Stimulated activated memory B cell treated with anti-CD40 and anti-IgM and Interleukin-4, amounts not matched to agents 10 μg/mL and 1 μg/mL and 100 μg/mL, for 72 hours (primary cell): Measurements from ENCODE around the gene C2CD4C.
"Not testable (repeated sequence)": the region's sequence is repeated elsewhere in the genome, so short reads cannot be mapped to it uniquely, and the experiment has no call there.

Experiments used
- ATAC-seq: fragments of 150-1000 bp; cut with Tn5 transposase; 2 replicates; pipeline ENCODE4 v1.10.0; 2021
- H3K27ac Mint-ChIP-seq: one replicate; pipeline ENCODE4 v1.8.0; 2022; ENCODE audit warnings: mild to moderate bottlenecking, mixed read lengths
- H3K27me3 Mint-ChIP-seq: one replicate; pipeline ENCODE4 v1.8.0; 2022; ENCODE audit warnings: mixed read lengths
- H3K36me3 Mint-ChIP-seq: one replicate; pipeline ENCODE4 v1.8.0; 2022; ENCODE audit warnings: mixed read lengths
- H3K4me1 Mint-ChIP-seq: one replicate; pipeline ENCODE4 v1.8.0; 2022; ENCODE audit warnings: mixed read lengths
- H3K4me3 Mint-ChIP-seq: one replicate; pipeline ENCODE4 v1.8.0; 2022; ENCODE audit warnings: mild to moderate bottlenecking, moderate library complexity, mixed read lengths
- H3K9me3 Mint-ChIP-seq: one replicate; pipeline ENCODE4 v1.8.0; 2022; ENCODE audit warnings: mixed read lengths

C2CD4C gene

DNA sequence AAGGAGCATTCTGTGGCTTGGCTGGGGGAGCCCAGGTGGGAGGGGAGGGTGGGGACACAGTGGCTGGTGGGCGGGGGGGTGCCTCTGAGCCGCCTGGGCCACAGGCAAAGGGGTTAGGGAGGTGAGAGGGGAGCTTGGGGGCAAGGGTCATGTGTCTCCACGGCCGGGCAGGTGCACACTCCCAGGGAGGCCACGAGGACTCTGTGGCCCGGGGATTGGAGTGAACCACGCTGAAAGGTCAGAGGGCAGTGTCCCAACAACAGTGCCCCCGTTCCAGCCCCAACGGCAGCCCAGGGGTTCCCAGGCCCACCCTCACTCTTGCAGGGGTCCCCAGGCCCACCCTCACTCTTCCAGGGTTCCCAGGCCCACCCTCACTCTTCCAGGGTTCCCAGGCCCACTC lies 9.6 kb downstream of the C2CD4C start:
- Mint-ChIP-seq H3K4me3 (no peak overlapping the region), H3K4me1 (no peaks in the 10 kb centered on the region), H3K27me3 (peaks cover 30% of the 10 kb centered on the region), H3K9me3 (peaks cover 15% of the 10 kb centered on the region), H3K36me3 (peaks cover 7% of the 10 kb centered on the region), H3K27ac (no peak overlapping the region)
- no peak for ATAC-seq

DNA sequence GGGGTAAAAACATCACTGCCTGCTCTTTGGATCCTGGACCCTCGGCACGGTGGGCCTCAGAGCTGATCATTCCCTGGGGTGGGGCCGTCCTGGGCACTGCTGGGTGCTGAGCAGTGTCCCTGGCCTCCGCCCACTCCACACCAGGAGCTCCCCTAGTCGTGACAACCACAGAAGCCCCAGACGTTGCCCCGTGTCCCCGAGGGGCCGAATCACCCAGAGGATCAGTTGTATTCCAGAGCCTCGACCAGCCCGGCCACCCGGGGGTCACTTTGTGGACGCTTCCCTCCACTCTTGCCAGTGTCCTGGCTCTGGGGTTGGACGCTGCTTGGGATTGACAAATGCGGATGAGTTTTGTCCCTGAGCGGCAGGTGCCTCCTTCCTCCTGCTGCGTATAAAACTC lies 10.2 kb downstream of the C2CD4C start:
- peaks cover 11% of the 10 kb centered on the region for H3K36me3 Mint-ChIP-seq
- H3K9me3 Mint-ChIP-seq = peaks cover 21% of the 10 kb centered on the region
- H3K27me3 Mint-ChIP-seq = peaks cover 27% of the 10 kb centered on the region
- H3K27ac Mint-ChIP-seq = no peak overlapping the region
- no peak overlapping the region for H3K4me3 Mint-ChIP-seq
- ATAC-seq = no peak
- H3K4me1 Mint-ChIP-seq = no peaks in the 10 kb centered on the region

DNA sequence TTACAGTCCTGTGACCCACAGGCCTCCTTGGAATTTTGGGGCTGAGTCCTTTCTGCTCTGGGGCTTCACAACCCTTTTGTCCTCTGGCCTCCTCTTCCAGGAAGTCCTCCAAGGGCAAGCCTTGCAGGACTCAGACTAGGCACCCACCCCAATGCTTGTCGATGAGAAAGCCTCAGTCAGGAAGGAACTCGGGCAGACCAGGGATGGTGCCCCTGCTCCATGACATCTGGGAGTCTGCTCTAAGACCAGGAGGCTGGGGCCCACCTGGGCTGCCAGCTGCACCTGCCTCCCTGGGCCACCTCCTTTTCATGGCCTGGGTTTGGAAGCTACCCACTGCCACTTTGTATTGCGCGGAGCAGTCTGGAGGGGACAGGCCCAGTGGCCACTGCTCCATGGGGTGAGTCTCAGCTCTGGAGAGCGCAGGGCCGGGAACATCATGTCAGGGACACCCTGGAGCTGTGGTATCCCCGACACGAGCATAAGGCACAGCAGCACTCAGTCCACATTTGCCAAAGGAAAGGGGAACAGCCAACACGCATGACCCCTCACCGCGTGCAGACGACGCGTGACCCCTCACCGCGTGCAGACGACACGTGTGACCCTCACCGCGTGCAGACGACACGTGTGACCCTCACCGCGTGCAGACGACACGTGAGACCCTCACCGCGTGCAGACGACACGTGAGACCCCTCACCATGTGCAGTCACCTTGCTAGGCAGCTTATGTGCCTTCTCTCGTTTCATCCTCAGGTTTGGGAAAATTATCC lies 10.8 kb downstream of the C2CD4C start:
- Mint-ChIP-seq H3K27me3 (peaks cover 21% of the 10 kb centered on the region), H3K4me3 (no peak overlapping the region)
- no peak for ATAC-seq

DNA sequence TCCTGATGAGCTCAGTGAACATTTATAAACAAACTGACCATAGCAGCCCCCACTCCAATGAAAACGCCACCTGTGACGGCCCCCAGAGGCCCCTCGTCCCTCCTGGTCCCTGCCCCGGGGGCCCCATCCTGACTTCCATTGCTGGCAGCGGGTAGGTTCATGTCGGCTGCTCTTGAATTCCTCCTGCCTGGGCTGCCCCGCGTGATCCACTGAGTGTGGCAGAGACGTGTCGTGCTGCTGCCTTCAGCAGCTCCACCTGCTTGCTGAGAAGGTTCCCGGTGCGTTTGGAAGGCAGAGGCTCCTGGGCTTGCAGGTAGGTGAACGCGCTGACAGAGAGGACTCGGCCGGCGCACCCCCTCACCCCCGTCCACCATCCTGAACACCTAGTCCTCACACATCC lies 11.6 kb downstream of the C2CD4C start:
- H3K36me3 Mint-ChIP-seq = peaks cover 19% of the 10 kb centered on the region
- ATAC-seq = no peak
- peaks cover 6% of the 10 kb centered on the region for H3K4me1 Mint-ChIP-seq
- no peak overlapping the region for H3K27ac Mint-ChIP-seq
- H3K9me3 Mint-ChIP-seq = peaks cover 30% of the 10 kb centered on the region
- H3K27me3 Mint-ChIP-seq = peaks cover 13% of the 10 kb centered on the region
- no peak overlapping the region for H3K4me3 Mint-ChIP-seq

More for the DNA sequence above, 10.8 kb downstream of the C2CD4C start:
- H3K4me1 Mint-ChIP-seq = peaks cover 5% of the 10 kb centered on the region
- peaks cover 27% of the 10 kb centered on the region for H3K9me3 Mint-ChIP-seq
- peaks cover 16% of the 10 kb centered on the region for H3K36me3 Mint-ChIP-seq
- no peak overlapping the region for H3K27ac Mint-ChIP-seq

DNA sequence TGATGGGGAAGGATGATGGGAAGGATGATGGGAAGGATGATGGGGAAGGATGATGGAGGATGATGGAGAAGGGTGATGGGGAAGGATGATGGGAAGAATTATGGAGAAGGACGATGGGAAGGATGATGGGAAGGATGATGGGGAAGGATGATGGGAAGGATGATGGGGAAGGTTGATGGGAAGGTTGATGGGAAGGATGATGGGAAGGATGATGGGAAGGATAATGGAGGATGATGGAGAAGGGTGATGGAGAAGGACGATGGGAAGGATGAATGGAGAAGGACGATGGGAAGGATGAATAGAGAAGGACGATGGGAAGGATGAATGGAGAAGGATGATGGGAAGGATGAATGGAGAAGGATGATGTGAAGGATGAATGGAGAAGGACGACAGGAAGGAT lies 13.5 kb downstream of the C2CD4C start:
- Mint-ChIP-seq H3K27me3 (no peaks in the 10 kb centered on the region), H3K36me3 (peaks cover 19% of the 10 kb centered on the region), H3K4me3 (no peak overlapping the region), H3K27ac (no peak overlapping the region), H3K4me1 (peaks cover 6% of the 10 kb centered on the region), H3K9me3 (peaks cover 33% of the 10 kb centered on the region)
- ATAC-seq = no peak

DNA sequence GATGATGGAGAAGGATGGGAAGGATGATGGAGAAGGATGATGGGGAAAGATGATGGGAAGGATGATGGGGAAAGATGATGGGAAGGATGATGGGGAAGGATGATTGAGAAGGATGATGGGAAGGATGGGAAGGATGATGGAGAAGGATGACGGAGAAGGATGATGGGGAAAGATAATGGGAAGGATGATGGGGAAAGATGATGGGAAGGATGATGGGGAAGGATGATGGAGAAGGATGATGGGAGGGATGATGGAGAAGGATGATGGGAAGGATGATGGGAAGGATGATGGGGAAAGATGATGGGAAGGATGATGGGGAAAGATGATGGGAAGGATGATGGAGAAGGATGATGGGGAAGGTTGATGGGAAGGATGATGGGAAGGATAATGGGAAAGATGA lies 14.1 kb downstream of the C2CD4C start:
- H3K4me1 Mint-ChIP-seq, ATAC-seq, H3K27me3 Mint-ChIP-seq, H3K27ac Mint-ChIP-seq, H3K4me3 Mint-ChIP-seq: not testable (repeated sequence)
- peaks cover 33% of the 10 kb centered on the region for H3K9me3 Mint-ChIP-seq
- H3K36me3 Mint-ChIP-seq = peaks cover 19% of the 10 kb centered on the region

DNA sequence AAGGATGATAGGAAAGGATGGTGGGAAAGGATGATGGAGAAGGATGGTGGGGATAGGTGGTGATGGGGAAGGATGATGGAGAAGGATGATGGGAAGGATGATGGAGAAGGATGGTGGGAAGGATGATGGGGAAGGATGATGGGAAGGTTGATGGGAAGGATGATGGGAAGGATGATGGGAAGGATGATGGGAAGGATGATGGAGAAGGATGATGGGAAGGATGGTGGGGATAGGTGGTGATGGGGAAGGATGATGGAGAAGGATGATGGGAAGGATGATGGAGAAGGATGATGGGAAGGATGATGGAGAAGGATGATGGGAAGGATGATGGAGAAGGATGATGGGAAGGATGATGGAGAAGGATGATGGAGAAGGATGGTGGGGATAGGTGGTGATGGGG lies 15.4 kb downstream of the C2CD4C start:
- Mint-ChIP-seq H3K4me3 (peak overlapping the region; percentile 14), H3K9me3 (peaks cover 33% of the 10 kb centered on the region), H3K27ac (peak overlapping the region; percentile 57), H3K36me3 (peaks cover 19% of the 10 kb centered on the region)
- H3K4me1 Mint-ChIP-seq, H3K27me3 Mint-ChIP-seq, ATAC-seq: not testable (repeated sequence)

DNA sequence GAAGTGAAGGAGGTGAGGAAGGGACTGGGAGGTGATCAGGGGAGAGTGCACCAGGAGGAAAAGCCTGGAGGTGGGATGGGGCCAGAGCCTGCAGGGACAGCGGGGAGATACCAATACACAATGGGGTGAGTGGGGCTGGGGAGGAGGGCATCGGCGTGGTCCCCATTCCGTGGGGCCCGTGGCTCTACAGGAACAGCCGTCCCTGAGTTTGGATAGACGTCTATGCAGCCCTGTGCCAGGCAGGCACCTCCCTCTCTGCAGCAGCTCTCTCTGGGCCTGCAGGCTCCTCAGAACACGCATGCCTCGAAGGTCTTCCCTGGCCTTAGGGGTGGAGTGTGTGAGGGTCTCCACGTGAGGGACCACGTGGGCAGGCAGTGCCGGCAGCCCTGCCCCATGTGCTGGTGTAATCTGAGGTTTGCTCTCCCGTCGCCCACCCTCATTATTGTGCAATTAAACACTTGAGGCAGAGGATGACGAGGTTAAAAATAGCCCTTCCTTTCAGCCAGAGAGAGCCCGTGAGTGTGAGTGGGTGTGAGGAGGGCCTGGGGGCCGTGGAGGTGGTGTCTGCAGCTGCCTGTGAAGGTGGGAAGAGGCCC lies 16.5 kb downstream of the C2CD4C start:
- Mint-ChIP-seq H3K27ac (no peak overlapping the region), H3K4me3 (no peak overlapping the region), H3K36me3 (peaks cover 19% of the 10 kb centered on the region), H3K27me3 (peaks cover 11% of the 10 kb centered on the region), H3K4me1 (peaks cover 6% of the 10 kb centered on the region), H3K9me3 (peaks cover 31% of the 10 kb centered on the region)
- no peak for ATAC-seq

DNA sequence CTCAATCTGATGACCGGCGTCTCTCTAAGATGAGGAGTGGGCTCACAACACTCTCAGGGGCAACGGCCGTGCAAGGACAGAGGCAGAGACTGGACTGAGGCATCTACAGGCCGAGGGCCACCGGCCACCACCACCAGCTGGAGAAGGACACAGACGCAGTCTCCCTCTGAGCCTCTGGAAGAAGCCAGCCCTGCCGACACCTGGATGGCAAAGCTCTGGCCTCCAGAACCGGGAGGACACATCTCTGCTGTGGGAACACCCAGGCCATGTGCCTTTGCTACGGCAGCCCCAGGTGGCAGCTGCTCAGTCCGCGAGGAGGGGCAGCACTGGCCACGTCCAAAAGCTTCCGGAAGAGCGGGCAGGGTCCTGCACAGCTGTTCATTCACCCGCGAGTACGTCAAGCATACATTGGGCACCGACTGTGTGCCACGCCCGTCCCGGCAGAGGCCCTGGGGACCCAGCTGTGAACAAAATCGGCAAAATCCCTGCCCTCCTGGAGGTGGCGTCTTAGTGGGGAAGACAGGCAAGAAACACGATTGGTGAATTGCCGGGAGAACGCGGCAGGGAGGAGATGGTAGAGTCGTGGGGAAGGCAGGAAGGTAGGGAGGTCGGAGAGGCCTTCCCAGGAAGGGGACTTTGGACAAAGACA lies 17.1 kb downstream of the C2CD4C start:
- H3K36me3 Mint-ChIP-seq = peaks cover 19% of the 10 kb centered on the region
- no peak overlapping the region for H3K4me3 Mint-ChIP-seq
- H3K4me1 Mint-ChIP-seq = peaks cover 6% of the 10 kb centered on the region
- no peak for ATAC-seq
- peaks cover 11% of the 10 kb centered on the region for H3K27me3 Mint-ChIP-seq
- H3K9me3 Mint-ChIP-seq = peaks cover 31% of the 10 kb centered on the region
- H3K27ac Mint-ChIP-seq = no peak overlapping the region

DNA sequence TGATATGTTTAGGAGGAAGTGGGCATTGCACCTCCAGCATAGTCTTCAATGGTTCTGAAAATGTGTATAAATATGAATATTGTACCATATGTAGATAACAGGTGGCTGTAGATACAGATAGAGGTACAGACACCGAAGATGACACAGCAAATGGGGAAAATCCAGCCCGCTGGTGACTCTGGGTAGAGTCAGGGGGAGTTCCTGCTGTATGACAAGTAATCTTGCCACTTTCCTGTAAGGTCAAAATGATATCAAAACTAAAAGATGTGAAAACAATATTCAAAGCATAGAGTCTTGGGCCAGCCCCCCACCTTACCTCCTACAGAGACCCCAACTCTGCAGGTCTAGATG lies 17.8 kb downstream of the C2CD4C start:
- Mint-ChIP-seq H3K36me3 (peaks cover 19% of the 10 kb centered on the region), H3K27ac (no peak overlapping the region), H3K27me3 (peaks cover 14% of the 10 kb centered on the region), H3K4me3 (no peak overlapping the region), H3K4me1 (peaks cover 6% of the 10 kb centered on the region), H3K9me3 (peaks cover 31% of the 10 kb centered on the region)
- no peak for ATAC-seq

DNA sequence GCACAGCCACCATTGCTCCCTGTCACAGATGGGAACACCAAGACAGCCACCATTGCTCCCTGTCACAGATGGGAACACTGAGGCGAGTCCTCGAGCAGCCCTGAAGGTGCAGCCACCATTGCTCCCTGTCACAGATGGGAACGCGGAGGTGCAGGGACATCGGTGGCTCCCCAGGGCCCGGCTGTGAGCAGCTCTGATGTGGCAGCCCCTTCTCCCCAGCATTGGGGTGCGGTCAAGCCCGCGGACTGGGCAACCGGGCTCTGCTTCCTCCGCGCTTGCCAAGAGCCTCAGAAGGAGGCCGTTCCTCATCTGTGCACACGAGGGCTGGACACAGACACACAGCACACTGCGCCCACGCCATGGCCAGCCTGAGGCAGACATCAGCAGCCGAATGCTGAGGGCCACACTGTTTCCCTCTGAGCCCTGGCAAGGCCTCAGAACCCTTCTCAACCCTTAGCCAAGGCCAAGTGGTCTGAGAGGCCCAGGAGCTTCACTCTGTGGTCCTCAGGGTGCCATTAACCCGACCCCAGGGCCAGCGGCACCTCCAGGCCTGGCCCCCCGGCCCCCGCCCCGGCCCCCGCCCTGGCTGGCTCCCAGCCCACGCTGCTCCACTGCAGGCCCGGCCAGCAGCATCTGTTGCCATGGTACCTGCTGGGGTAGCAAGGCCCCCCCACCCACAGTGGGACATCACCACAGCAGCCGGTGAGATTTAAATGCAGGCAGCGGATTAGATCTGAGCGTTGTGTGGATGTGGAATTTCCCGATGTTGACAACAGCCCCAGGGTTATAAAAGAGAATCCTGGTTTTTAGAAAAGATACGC lies 18.4 kb downstream of the C2CD4C start:
- Mint-ChIP-seq H3K4me3 (no peak overlapping the region), H3K9me3 (peaks cover 28% of the 10 kb centered on the region), H3K36me3 (peaks cover 19% of the 10 kb centered on the region), H3K27me3 (peaks cover 17% of the 10 kb centered on the region), H3K4me1 (peaks cover 6% of the 10 kb centered on the region), H3K27ac (no peak overlapping the region)
- ATAC-seq = no peak

DNA sequence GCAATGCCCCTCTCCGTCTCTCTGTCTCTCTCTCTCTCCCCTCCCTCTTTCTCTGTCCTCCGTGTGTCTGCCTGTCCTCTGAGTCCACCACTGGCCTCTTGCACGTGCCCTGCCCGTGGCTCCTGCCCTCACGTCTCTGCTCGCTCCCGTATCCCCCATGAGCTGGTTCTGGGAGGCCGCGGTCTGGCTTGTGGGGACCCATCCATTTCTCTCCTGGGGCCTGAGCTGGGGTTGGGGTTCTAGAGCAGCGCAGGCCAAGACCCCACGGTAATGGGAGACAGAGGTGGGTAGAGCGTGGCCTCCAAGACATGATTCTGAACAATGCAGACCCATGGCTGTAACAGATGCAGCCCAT lies 19.0 kb downstream of the C2CD4C start:
- Mint-ChIP-seq H3K36me3 (peaks cover 17% of the 10 kb centered on the region), H3K9me3 (peaks cover 22% of the 10 kb centered on the region)

DNA sequence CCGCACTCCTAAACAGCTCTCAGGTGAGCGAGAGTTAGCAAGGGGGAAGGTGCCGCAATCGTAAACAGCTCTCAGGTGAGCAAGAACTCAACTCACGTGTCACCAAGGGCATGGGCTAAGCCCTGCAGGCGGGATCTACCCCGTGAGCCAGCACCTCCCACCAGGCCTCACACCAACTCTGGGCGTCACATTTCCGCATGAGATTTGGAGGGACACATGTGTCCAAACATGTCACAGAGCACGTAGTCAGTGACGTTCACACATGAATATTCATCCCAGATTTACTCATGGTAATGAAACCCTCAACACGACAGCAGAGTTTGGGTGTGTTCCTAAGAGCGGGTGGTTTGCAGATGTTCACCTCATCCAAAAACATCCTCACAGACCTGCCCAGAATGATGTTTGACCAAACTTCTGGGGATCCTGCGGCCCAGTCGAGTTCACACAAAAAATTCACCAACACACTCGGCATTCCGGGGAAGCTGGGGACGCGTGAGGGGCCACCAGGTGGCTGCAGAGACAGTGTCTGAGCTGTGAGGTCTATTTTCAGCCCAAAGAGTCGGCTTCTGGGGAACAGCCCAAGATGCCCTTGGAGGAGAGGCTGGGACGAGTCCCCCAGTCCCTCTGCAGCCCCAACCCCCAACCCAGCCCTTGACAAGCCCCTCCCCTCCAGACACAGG lies 19.6 kb downstream of the C2CD4C start:
- H3K27ac Mint-ChIP-seq = no peak overlapping the region
- H3K9me3 Mint-ChIP-seq = peaks cover 18% of the 10 kb centered on the region
- H3K4me3 Mint-ChIP-seq = no peak overlapping the region
- H3K4me1 Mint-ChIP-seq = peaks cover 6% of the 10 kb centered on the region
- no peak for ATAC-seq
- H3K36me3 Mint-ChIP-seq = peaks cover 12% of the 10 kb centered on the region
- H3K27me3 Mint-ChIP-seq = peaks cover 20% of the 10 kb centered on the region

More for the DNA sequence above, 19.0 kb downstream of the C2CD4C start:
- Mint-ChIP-seq H3K4me3 (no peak overlapping the region), H3K4me1 (peaks cover 6% of the 10 kb centered on the region), H3K27me3 (peaks cover 17% of the 10 kb centered on the region), H3K27ac (no peak overlapping the region)
- ATAC-seq = no peak

DNA sequence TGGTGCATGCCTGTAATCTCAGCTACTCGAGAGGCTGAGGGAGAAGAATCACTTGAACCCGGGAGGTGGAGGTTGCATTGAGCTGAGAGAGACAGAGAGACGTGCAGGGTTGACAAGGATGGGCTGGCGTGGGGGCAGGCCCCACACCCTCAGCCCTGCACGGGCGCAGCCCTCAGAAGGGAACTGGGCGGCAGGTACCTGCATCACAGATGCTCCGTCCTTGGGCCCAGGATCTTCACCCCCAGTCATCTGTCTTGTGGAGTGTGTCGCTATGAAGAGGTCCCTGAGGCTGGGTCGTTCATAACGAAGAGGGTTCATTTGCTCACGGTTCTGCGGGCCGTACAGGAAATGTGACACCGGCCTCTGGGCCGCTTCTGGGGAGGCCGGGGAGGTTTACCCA lies 20.3 kb downstream of the C2CD4C start:
- H3K27me3 Mint-ChIP-seq = peaks cover 27% of the 10 kb centered on the region

DNA sequence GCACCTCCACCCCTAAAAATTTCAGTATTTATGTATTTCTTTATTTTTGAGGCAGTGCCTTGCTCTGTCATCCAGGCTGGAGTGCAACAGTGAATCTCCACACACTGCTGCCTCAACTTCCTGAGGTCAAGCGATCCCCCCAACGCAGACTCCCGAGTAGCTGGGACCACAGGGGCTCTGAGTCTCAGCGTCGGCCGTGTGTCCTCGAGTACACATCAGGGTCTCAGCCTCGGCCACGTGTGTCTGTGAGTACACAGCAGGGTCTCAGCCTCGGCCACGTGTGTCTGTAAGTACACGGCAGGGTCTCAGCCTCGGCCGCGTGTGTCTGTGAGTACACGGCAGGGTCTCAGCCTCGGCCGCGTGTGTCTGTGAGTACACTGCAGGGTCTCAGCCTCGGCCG lies 21.2 kb downstream of the C2CD4C start:
- H3K27me3 Mint-ChIP-seq = peaks cover 36% of the 10 kb centered on the region

More for the DNA sequence above, 20.3 kb downstream of the C2CD4C start:
- H3K4me1 Mint-ChIP-seq = peaks cover 7% of the 10 kb centered on the region
- no peak overlapping the region for H3K4me3 Mint-ChIP-seq
- no peak overlapping the region for H3K27ac Mint-ChIP-seq
- H3K9me3 Mint-ChIP-seq = peaks cover 12% of the 10 kb centered on the region
- ATAC-seq = no peak
- peaks cover 8% of the 10 kb centered on the region for H3K36me3 Mint-ChIP-seq

More for the DNA sequence above, 21.2 kb downstream of the C2CD4C start:
- no peak overlapping the region for H3K27ac Mint-ChIP-seq
- ATAC-seq = no peak
- peaks cover 9% of the 10 kb centered on the region for H3K9me3 Mint-ChIP-seq
- H3K36me3 Mint-ChIP-seq = no peaks in the 10 kb centered on the region
- peaks cover 9% of the 10 kb centered on the region for H3K4me1 Mint-ChIP-seq
- H3K4me3 Mint-ChIP-seq = no peak overlapping the region
